GM19238 (cell line): ENCODE data around the gene TTC8.

Source experiments
- DNase-seq: peaks from one replicate; pipeline ENCODE4 v3.0.0; 2011; ENCODE audit warnings: low spot score; ENCODE audit not compliant: insufficient read length

TTC8 gene

DNA sequence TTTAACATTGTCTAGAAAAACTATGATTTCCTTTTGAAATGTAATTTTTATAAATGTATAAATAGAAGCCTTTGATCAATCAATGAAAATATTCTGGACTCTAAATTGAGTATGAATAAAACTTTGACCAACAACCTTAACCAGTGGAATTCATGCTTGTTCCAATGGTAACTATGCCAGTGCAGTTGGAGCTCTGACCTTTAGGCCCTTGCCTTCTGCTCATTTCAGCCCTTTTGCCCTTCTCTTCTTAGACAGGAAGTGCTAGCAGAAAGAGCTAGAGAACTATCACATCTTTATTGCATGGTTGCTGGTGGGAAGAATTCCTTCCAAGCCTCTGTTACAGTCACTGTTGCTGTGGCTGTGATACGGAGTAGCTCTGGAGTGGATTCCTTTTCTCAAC lies 39.7 kb downstream of the TTC8 start:
- DNase-seq = no peak

DNA sequence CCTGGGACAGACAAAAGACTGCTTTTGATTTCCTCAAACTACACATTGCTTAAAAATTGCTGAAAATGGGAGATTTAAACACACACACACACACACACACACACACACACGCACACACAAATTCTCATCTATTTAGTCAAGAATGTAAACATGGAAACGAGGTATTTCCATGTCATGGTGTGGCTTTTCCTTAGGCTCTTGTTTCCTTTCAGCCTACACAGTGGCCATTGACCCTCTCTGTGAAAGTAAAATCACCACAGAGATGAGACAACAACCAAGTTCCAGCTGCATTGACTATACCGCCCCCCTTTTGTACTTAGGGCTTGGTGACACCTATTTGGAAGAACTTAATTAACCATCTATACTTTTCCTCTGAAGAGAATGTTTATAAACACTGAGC lies 41.9 kb downstream of the TTC8 start:
- DNase-seq = no peak

DNA sequence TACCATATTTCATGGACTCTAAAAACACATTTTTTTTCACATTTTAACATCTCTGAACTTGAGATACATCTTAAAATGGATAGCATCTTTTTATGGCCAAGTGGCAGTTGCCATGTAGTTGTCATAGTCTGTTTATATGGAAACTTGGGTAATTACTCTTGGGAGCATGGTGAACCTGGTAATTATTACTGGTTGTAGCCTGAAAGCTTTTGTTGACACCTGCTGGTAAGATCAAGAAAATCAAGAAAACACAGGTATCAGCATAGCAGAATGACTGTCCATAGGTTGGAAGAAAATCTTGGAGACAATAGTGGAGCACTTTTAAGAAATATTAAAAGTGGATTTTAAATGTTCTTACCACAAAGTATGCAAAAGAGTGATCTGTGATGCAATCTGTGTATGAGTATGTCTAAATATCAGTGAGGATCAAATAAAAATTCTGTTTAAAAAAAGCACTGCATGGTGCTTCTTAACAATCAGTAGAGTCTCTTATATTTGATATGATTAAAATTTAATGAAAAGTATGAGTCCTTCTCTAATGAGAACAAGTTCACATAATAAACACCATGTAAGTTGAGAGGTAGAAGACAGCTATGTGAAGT lies 44.2 kb downstream of the TTC8 start:
- no peak for DNase-seq

DNA sequence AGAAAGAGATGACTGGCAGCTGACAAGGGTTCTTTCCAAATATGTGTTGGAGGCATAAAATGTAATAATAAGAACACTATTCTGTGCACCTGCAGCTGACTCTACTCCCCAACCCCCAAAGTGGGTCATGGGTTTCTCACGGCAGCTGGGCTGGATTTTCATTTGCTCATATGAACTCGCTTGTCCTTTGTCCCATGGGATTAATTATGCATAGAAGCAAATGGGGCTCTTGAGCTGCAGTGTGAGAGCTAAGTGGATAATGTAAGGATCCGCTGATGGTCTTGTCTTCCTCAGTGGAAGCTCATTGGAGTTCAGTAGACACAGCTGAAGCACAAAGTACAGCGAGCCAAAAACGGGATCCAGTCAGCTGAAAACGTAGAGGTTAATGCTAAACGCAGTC lies 46.3 kb downstream of the TTC8 start:
- DNase-seq = no peak

DNA sequence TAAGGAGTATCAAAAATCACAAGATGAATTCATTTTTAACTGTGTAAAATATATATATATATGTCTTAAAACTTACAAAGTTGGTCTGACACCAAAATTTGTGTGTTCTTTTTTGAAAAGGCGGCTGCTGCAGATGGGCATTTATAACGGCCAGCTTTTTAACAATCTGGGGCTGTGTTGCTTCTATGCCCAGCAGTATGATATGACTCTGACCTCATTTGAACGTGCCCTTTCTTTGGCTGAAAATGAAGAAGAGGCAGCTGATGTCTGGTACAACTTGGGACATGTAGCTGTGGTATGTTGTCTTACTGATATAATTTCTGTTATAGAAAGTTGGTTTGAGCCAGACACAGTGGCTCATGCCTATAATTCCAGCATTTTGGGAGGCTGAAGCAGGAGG lies 47.0 kb downstream of the TTC8 start:
- no peak for DNase-seq

DNA sequence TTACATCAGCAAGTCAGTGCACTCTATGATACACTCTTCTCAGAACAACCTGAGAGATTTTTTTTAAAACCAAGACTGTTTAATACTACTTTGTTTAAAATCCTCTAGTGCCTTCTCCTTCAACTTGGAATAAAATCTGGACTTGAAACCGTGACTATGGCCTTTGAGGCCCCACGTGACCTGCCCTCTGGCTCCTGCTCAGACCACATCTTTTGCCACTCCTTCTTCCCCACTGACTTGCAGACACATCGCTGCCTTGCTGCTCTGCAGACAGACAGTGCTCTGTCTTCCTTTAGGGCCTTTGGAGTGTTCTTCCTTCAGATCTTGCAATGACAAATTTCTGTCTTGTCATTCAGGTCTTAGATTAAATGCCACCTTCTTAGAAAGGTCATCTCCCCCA lies 48.5 kb downstream of the TTC8 start:
- DNase-seq = no peak

DNA sequence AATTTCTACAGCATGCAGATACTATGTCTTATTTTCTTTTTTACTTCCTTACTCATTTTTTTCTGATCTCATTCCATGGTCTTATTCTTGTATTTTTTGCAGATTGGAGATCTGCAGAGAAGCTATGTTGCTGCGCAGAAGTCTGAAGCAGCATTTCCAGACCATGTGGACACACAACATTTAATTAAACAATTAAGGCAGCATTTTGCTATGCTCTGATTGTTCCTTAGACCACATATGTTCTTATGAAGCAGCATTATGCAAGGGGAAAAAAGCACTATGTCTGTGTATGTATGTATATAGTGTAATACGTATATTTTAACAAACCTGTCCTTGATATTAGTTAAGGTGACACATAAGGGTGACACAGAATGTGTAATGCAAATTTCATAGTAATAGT lies 52.7 kb downstream of the TTC8 start:
- DNase-seq = no peak

DNA sequence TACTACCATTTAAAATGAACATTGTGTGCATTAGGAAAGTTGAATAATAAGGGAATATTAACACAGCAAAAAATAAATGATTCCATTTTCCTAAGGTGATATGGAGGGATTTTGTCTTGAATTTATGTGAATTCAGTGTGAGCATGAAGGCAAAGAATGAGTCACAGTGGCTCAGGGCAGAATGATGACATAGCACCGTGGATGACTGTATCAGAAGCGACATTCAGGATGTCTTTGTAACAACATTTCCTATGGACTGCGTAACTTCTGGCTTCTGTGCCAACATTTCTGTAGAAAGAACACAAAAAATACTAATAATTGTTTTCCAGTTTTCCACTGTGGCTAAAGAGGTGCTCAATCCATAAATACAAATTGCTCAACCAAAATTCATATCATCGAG lies 54.6 kb downstream of the TTC8 start:
- DNase-seq = no peak

DNA sequence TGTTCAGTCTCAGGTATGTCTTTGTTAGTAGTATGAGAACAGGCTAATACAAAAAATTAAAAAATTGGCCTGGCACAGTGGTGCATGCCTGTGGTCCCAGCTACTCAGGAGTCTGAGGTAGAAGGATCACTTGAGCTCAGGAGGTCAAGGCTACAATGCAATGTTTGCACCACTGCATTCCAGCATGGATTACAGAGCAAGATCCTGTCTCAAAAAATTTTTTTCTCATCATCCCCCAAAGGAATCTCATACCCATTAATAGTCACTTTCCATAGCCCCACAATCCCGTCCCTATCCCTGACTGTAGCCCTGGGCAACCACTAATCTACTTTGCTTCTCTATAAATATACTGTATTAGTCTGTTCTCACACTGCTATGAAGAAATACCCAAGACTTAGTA lies 57.8 kb downstream of the TTC8 start:
- DNase-seq = no peak

DNA sequence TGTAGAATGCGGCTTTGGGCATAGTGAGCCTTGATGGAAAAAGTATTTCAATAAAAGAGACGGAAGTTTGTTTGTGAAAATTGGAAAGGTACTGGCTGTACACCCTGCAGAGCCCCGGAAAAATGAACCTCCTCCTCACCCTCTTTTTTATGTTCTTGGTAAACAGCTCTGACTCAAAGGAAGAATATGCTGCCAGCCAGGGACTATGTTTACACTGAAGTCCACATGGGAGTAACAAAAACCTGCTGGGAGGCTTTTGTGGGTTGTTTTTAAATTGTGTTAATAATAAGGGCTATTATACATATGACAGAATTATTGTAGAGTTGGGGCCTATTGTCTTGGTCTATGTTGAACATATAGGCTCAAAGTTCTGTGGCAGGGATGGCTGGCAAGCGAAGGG lies 70.7 kb downstream of the TTC8 start:
- DNase-seq = no peak

DNA sequence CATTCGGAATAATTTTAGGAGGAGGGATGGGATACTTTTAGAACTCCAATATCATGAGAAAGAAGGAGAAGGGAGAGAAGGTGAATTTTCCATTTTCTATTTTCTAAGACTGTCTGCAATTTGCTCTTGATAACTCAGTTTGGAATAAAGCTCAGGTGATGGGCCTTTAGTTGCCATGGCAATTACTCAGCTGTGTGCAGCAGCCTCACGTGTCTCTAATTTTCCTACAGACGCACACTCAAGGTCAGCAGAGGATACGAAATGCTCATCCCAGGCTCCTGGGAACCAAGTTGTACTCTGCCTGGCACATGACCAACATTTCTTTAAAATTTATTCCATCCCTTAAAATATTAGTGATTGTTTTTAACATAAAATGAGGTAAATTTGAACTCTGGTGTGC lies 76.7 kb downstream of the TTC8 start:
- no peak for DNase-seq

DNA sequence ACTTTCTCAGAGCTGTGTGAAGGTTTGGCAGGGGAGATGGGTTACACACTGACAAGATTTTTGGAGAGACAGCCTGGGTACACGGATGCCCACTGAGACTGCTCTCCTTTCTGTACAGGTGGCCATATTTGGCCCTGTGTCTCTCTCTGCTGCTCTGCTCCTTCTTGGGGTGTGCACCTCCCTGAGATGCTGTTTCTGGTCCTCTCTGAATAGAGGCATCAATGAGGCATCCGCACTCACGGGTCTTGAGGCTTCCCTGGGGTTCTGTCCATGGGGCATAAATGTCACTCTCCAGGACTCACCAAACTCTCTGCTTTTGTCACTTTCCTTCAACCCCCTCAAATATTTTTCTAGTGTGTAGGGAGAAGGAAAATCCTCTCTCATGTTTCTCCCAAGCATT lies 77.5 kb downstream of the TTC8 start:
- no peak for DNase-seq

DNA sequence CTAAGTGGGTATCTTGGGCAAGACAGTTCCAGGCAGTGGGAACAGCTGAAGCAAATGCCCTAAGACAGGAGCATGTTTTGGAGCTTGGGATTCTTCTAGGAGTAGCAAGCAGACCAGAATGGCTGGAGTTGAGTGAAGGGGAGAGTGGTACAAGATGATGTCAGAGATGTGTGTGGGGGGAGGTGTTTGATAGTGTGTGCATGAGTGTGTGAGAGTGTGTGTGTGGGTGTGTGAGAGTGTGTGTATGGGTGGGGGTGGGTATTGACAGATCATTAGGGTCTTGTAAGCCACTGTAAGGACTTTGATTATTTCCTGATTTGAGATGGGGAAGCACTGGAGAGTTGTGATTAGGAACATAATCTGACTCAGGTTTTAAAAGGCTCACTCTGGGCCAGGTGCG lies 78.4 kb downstream of the TTC8 start:
- no peak for DNase-seq

DNA sequence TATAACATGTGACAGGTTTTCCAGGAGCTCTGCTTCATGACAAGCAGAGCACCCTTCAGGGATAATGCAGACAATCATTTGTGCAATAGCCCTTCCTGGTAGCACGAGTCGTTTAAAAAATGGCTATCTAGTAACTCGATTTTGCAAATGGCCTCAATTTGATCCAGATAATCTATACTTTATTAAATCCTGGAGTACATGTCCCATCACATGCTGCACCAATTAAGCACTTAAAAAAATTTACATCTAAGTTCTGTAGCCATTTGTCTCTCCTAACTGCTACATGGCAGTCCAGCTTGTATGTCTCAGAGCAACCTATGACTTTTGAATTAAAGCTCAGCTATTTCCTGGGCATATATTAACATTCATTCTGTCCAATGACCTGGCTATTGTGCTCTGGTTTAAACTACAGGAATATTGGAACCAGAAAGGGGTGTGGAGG lies 79.8 kb downstream of the TTC8 start:
- DNase-seq = no peak

DNA sequence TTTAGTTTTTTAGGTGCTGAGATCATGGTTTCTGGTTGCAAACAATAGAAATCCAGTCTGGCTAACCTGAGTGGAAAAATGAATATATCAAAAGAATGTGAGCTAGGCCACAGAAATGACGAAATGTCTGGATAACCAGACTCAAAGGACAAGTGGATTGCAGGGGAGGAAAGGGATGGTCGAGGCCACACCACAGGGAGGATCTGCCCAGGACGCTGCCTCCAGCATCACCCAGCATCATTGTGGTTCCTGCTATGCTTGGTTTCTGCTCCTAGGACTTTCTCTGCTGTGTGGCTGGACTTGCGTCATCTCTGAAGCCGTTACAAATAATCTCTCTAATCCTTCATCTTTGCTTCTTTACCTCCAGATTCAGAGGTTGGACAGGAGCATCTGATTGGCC lies 80.4 kb downstream of the TTC8 start:
- no peak for DNase-seq

DNA sequence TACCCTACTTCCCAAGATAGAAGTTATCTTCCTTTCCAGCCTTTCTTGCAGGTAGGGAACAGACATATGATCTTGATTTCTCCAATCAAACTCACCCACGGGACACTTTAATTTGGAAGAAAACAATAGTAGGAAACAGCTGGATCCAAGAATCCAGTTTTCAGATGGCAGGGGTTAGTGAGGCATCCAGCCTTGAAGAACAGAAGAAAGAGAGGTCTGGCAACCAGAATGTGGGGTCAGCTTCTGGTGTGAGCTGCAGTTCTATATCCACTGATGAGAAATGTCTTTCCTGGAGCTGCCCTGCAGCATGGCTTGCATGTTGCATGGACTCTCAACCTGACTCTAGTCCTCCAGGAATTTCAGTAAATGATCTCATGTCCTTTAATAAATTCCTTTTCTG lies 83.8 kb downstream of the TTC8 start:
- DNase-seq = no peak

DNA sequence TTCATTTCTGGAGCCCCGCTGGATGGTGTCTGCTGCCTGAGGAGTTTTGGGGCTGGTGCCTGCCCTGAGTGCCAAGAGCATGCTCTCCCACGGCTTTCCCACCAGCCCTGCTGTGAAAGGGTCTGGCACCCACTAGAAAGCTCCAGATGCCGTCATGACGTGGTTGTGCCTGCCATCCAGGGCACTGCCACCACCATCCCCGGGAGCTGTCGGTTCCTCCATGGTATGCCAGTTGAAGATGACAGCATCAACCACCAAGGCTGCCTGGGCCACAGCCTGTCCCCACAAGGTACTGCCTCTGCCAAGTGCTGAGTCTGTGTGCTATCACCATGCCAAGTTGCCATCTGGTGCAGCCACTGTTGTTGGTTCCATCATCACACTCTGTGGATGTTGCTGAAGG lies 85.9 kb downstream of the TTC8 start:
- no peak for DNase-seq

DNA sequence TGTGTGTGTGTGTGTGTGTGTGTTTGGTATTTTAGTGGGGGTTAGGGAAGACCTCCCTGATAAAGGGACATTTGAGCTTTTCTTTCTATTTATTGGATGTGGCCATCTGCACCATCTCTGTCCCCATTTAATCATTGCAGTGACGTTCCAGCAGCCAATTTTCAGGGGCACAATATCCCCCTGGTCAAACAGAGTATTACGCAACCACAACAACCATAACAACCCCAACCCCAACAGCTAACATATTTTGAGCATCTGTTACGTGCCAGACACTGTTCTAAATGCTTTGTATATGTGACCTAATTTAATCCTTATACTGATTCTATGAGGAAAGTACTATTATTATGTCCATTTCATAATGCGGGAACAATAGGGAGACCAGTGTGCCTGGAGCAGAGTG lies 87.4 kb downstream of the TTC8 start:
- DNase-seq = no peak

DNA sequence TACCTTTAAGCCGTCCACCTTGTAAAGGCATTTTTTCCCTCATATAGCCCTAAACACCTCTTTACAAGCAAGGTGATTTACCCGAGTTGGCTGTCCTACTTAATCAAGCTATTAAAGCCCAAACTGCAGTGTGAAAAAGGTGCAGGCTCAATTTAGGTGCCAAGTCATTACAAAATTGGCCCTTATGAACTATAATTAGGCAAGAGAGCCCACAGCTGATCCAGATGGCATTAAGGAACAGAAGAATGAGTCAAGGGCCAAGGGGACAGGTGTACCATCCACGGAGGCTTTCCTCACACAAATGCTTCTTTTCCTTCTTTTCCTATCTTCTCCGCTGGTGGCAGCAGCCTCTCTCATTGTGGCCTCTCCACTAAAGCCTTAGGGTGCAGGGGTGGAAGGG lies 90.5 kb downstream of the TTC8 start:
- no peak for DNase-seq

DNA sequence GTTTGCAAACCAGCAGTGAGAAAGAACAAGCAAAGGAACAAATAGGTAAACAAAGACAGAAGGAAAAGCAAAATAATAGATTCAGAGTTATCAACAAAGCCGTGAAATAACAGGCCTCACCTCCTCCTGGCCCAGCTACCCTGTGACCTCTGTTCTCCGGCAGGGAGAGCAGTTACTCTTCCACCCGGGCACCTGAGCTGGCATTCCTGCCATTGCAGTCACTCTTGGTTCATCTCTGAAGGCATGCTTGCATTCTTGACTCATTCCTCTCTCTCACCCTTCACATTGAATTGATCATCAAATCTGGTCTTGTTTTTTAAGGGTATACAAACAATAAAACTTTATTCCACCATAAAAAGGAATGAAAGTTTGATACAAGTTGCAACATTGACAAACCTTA lies 95.1 kb downstream of the TTC8 start:
- DNase-seq = no peak
